Stimulated activated CD4-positive, alpha-beta T cell treated with anti-CD3 and anti-CD28 coated beads, Interleukin-15, amount 100 ng/mL, for 48 hours (primary cell): ENCODE results near the gene POLR2E.

ENCODE experiments used
- DNase-seq, 2 donors: peaks; one replicate each; pipeline ENCODE4 v3.0.0-alpha.2; 2020; ENCODE audit warnings: low read depth in 2 of 2

The POLR2E gene

DNA sequence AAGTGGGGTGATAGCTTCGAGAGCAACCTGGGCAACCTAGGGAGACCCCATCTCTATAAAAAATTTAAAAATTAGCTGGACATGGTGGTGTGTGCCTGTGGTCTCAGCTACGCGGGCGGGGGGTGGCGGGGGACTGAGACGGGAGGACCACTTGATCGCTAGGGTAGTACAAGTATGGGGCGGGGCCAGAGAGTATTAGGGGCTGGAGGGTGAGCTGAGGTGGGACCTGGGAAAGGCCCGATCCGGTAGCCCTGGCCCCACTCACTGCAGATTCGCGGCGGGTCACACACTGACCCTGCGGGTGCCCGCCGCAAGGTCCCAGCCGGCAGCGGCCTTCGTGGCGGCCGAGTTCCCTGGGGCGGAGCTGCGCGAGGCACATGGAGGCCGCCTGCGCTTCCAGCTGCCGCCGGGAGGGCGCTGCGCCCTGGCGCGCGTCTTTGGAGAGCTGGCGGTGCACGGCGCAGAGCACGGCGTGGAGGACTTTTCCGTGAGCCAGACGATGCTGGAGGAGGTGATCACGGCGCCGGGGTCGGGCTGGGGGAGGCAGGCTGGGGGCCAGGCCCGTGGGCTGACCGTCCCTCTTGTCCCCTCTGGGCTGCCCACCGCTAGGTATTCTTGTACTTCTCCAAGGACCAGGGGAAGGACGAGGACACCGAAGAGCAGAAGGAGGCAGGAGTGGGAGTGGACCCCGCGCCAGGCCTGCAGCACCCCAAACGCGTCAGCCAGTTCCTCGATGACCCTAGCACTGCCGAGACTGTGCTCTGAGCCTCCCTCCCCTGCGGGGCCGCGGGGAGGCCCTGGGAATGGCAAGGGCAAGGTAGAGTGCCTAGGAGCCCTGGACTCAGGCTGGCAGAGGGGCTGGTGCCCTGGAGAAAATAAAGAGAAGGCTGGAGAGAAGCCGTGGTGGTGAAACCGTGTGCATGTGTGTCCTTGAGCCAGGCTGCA, 30.2 kb downstream of the POLR2E start:
- DNase-seq: peak in 1 of 2 donors; percentile 69

DNA sequence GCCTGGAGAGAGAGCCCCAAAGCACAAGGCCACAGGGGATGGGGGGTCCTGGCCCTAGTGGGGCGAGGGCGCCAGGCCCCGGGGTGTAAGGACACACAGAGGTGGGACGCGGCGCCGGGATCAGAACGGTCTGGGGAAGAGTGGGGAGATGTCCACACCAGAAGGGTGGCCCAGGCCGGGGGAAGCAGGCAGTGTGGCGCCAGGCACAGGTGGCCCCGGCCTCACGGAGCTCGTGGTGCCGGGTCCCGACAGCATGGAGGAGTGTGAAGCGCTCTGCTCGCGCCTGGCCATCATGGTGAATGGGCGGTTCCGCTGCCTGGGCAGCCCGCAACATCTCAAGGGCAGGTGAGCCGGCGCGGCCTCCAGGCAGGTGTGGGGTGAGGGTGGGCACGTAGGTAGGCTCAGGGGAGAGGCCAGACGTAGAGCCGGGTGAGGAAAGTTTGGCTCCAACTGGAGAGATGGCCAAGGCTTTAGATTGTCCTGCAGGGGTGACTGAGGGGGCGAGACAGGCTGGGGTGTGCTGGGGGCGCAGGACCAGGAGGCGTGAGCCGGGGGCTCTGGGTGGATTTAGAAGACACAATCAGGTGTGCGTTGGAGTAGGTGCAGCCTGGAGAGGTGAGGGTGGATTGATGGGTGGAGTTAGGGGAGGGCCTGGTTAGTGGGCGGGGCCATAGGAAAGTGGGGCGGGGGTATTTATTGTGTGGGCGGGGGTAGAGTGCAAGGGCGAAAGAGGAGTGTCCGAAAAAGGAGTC, 31.1 kb downstream of the POLR2E start:
- no peak for DNase-seq

DNA sequence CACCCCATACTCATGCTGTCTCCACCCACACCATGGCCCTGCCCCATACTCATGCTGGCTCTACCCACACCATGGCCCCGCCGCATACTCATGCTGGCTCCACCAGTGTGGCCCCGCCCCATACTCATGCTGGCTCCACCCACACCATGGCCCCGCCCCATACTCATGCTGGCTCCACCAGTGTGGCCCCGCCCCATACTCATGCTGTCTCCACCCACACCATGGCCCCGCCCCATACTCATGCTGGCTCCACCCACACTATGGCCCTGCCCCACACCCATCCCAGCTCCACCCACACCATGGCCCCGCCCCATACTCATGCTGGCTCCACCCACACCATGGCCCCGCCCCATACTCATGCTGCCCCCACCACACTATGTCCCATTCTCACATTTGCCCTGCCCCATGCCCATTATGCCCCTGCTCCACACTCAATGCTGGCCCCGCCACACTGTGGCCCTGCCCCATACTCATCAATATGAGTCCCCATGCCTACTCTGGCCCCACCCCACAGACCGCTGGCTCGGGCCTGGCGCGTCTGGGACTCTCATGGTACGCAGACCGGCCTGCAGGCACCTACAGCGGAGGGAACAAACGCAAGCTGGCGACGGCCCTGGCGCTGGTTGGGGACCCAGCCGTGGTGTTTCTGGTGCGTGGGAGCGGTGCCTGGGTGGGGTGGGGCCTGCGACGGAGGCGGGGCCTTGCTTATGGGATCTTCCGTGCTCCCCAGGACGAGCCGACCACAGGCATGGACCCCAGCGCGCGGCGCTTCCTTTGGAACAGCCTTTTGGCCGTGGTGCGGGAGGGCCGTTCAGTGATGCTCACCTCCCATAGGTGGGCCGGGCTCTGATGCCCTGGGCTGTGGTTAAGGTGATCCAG, 31.9 kb downstream of the POLR2E start:
- DNase-seq: peak; percentile 70 to 71

DNA sequence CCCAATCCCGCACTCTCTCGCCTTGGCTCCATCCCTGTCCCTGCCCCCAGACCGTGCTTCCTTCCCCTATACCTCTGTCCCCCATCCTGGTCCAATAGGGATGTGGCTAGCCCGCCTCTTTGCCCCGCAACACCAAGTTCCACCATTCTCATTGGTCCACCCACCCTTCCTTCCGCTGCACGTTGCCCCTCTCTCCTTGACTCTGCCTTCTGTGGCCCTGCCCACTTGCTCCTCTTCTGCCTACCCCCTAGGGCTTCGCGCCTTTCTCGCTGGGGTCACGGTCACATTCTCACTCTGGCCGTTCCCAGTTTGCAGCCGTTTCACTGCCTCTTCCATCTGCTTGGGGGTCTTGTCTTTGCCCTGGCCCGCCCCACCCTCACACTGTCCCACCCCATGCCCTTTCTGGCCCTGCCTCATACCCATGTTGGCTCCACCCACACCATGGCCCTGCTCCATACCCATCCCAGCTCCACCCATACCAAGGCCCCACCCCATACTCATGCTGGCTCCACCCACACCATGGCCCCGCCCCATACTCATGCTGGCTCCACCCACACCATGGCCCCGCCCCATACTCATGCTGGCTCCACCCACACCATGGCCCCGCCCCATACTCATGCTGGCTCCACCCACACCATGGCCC, 32.7 kb downstream of the POLR2E start:
- peak; percentile 50 to 51 for DNase-seq

DNA sequence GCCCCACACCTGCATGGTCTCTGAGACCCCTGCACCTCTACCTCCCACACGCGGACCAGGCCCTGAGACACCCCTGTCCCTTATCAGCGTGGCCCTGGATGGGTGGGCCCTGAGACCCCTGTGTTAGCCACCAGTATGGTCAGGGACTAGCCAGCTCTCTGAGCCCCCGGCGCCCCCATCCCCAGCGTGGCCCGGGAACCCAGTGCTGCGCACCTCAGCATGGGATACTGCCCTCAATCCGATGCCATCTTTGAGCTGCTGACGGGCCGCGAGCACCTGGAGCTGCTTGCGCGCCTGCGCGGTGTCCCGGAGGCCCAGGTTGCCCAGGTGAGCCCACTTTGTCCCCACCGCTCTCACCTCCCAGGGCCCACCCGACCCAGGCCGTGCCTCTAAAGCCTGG, 33.2 kb downstream of the POLR2E start:
- no peak for DNase-seq

DNA sequence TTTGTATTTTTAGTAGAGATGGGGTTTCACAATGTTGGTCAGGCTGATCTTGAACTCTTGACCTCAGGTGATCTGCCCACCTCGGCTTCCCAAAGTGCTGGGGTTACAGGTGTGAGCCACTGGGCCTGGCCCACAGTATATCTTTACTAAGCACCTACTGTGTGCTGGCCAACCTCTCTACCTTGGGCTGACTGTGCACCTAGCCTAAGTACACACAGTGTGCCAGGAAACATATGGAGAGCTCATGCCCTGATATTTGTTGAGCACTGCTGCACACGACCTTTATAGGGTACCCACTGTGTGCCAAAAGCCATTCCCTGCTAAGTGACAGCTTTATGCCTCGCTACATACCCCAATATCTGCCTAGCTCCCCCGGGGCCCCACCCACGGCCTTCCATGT, 34.5 kb downstream of the POLR2E start:
- DNase-seq: no peak

DNA sequence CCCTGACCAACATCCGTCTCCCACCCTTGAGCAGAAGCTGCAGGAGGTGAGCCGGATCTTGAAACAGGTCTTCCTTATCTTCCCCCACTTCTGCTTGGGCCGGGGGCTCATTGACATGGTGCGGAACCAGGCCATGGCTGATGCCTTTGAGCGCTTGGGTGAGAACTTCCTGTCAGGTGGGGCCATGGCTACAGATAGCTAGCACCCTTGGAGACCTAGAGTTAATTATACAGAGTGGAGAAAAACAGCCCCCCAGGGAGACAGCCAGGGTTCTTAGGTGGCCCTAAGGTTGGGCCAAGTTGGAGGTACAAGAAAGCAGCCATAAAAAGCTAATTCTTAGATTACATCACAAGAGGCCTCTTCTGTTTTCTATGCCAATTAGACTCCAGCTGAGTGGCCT, 37.1 kb downstream of the POLR2E start:
- DNase-seq: no peak

DNA sequence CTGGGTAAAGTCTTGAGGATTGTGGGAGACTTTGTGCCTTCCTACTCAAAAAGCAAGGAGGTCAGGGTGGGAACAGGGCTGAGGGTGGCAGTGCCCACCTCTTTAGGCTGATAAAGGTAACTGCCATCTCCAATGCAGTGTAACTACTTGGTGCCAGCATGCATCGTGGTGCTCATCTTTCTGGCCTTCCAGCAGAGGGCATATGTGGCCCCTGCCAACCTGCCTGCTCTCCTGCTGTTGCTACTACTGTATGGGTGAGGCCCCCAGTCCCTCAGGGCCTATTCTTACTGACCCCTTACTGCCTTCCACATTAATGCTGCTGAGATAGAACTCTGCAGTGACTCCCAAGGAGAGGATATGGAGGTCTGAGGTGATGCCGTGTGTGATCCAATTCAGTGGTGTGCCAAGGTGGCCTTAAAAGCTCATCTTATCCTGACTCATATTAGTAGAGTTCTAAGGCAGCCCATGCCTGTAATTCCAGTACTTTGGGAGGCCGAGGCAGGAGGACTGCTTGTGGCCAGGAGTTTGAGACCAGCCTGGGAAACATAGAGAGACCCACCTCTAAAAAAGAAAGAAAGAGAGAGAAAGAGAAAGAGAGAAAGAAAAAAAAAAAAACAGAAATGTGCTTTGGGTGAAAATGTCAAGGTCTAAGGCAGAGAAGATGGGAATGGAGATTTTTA, 37.9 kb downstream of the POLR2E start:
- DNase-seq: no peak

DNA sequence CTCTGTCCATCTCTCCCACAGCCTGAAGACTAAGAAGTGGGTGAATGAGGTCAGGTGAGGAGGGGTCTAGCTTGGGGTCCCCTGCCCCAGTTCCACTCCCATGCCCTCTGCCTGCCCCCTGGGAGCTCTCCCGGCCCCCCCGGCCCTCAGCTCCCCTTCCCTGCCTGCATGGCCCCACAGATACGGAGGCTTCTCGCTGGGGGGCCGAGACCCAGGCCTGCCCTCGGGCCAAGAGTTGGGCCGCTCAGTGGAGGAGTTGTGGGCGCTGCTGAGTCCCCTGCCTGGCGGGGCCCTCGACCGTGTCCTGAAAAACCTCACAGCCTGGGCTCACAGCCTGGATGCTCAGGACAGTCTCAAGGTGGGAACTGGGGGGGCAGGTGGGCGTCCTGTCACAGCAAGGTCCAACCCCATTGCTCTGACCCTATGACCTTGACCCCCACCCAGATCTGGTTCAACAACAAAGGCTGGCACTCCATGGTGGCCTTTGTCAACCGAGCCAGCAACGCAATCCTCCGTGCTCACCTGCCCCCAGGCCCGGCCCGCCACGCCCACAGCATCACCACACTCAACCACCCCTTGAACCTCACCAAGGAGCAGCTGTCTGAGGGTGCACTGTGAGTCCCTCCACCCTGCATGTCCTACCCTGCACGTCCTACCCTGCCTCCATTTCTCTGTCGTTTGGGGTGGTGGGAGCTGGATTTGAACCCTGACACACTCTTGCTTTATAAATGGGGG, 39.1 kb downstream of the POLR2E start:
- no peak for DNase-seq

DNA sequence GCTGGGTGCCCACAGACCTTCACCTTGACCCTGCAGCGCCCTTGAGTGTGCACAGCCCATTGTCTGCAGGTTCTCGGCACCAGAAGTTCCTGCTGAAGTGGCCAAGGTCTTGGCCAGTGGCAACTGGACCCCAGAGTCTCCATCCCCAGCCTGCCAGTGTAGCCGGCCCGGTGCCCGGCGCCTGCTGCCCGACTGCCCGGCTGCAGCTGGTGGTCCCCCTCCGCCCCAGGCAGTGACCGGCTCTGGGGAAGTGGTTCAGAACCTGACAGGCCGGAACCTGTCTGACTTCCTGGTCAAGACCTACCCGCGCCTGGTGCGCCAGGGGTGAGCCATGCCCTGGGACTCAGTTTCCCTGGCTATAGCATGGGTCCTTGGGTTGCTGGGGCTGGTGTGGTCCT, 40.1 kb downstream of the POLR2E start:
- no peak for DNase-seq

DNA sequence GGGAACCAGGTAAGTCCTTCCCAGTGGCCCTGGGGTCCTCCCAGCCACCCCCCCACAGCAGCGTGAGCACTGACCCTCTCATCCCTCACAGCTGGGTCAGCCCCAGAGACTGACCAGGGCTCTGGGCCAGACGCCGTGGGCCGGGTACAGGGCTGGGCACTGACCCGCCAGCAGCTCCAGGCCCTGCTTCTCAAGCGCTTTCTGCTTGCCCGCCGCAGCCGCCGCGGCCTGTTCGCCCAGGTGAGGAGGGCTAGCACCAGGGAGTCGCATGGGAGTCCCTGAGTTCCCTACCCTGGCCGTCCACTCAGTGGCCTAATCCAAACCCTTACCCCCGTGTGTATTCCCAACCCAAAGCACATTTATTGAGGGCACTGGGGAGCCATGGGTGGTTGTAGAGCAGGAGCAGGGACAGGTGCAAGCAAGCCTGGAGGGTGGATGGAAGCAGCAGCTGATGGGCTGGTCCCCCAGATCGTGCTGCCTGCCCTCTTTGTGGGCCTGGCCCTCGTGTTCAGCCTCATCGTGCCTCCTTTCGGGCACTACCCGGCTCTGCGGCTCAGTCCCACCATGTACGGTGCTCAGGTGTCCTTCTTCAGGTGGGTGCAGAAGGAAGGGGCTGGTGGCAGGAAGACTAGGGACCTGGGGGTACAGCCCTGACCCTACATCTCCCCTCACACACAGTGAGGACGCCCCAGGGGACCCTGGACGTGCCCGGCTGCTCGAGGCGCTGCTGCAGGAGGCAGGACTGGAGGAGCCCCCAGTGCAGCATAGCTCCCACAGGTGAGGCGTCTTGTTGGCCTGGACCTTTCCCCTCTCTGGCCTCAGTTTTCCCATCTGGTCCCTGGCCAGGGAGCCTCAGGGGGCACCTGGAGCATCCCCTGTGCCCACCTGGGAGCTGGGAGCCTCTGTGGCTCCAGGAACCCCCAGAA, 40.8 kb downstream of the POLR2E start:
- no peak for DNase-seq

DNA sequence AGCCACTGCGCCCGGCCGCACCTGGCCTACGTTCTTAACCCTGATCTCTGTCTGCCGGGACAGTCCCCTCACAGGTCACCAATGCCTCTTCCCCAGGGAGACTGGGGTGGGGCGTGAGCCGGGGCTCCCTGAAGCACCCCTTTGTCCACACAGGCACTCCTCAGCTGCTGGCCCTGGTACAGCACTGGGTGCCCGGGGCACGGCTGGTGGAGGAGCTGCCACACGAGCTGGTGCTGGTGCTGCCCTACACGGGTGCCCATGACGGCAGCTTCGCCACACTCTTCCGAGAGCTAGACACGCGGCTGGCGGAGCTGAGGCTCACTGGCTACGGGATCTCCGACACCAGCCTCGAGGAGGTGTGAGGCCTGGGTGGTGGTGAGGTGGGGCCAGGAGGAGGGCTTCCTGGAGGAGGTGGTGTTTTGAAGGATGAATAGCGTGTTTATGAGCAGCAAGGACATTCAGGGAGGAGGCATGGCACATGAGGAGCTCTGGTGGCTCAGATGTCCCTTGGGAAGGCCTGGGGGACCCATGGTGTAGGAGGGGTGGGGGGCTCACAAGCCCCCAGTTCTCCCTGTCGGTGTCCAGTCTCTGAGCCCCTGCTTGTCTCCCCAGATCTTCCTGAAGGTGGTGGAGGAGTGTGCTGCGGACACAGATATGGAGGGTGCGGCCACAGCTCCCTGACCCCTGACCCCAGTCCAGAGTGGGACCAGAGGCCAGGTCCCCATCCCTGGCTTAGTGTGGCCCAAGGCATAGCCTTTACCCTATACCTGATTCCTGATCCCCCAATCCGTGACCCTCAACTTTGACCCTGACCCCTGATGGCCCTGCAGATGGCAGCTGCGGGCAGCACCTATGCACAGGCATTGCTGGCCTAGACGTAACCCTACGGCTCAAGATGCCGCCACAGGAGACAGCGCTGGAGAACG, 41.7 kb downstream of the POLR2E start:
- DNase-seq: no peak

DNA sequence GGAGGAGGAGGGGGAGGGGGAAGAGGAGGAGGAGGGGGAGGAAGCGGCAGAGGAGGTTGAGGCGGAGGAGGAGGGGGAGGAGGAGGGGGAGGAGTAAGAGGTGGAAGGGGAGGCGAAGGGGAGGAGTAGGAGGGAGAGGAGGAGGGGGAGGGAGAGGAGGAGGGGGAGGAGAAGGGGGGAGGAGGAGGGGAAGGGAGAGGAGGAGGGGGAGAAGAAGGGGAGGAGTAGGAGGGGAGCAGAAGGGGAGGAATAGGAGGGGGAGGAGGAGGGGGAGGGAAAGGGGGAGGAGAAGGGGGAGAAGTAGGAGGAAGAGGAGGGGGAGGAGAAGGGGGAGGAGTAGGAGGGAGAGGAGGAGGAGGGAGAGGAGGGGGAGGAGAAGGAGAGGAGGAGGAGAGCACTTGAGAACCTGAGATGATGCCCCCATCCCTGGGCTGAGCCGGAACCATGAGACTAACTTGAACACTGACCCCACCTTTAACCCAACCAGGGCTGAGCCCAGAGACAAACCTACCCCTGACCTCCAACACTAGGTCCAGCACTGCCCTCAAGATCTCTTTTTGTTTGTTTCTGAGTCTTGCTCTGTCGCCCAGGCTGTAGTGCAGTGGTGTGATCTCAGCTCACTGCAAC, 42.7 kb downstream of the POLR2E start:
- no peak for DNase-seq

DNA sequence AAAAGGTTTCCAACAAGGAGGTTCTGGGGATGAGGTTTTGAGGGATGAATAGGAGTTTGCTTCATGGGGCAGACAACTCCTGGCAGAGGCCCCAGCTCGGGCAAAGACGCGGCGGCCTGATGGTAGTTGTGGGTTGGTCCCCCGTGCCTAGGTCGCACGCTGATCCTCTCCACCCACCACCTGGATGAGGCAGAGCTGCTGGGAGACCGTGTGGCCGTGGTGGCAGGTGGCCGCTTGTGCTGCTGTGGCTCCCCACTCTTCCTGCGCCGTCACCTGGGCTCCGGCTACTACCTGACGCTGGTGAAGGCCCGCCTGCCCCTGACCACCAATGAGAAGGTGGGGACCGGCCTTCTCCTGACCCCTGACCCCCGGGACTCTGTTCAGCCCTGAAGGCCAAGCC, 43.4 kb downstream of the POLR2E start:
- DNase-seq: no peak

DNA sequence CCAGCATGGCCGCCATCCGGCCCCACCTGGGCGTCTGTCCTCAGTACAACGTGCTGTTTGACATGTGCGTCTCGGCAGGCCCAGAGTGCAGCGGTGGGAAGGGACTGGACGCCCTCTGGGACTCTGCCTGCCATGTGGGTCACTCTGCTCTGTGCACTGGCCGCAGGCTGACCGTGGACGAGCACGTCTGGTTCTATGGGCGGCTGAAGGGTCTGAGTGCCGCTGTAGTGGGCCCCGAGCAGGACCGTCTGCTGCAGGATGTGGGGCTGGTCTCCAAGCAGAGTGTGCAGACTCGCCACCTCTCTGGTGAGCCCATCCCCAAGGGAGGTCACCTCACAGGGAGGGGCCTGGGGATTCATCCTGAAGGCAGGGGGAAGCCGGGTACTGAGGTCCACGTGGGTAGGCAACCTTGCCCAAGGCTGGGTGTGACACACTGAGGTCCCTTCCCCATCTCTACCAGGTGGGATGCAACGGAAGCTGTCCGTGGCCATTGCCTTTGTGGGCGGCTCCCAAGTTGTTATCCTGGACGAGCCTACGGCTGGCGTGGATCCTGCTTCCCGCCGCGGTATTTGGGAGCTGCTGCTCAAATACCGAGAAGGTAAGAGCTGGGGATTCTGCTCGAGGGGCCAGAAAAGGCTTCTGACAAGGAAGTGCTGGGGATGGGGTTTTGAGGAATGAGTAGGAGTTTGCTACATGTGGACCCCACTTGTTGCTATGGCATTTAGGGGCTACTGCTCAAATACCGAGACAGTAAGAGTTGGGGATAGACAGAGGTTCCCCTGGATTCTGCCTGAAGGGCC, 44.0 kb downstream of the POLR2E start:
- DNase-seq: no peak

DNA sequence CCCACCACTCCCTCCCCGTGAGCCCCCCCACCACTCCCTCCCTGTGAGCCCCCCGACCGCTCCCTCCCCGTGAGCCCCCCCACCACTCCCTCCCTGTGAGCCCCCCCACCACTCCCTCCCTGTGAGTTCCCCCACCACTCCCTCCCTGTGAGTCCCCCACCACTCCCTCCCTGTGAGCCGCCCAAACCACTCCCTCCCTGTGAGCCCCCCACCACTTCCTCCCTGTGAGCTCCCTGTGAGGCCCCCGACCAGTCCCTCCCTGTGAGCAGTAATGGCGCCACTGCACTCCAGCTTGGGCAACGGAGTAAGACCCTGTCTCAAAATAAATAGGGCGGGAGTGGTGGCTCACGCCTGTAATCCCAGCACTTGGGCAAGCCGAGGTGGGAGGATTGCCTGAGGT, 45.4 kb downstream of the POLR2E start:
- DNase-seq: no peak

DNA sequence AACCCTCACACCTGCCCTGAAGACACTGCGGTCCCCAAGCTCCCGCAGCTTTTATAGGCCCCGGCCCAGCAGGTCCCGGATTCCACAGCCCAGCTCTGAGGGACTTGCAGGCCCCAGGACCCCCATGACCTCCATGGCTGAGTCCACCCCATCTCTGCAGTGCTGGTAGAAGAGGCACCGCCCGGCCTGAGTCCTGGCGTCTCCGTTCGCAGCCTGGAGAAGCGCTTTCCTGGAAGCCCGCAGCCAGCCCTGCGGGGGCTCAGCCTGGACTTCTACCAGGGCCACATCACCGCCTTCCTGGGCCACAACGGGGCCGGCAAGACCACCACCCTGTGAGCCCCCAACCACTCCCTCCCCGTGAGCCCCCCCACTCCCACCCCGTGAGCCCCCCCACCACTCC, 46.1 kb downstream of the POLR2E start:
- no peak for DNase-seq
